Mesenchymal stem cell (in vitro differentiated cells and primary cell): ENCODE results near the gene ZBTB5.

Source experiments
- DNase-seq: peaks from one replicate; pipeline ENCODE4 v3.0.0-alpha.2; 2013
- H2AFZ ChIP-seq: one replicate; pipeline ENCODE4 v1.6.1; 2013; ENCODE audit warnings: low read depth, mild to moderate bottlenecking, control low read depth, inconsistent platforms, low read length, moderate library complexity
- H2AK5ac ChIP-seq: 2 replicates; pipeline ENCODE4 v1.6.1; 2013; ENCODE audit warnings: low read length, moderate library complexity, mild to moderate bottlenecking, inconsistent platforms; ENCODE audit not compliant: severe bottlenecking
- H2BK120ac ChIP-seq: one replicate; pipeline ENCODE4 v1.6.1; 2013; ENCODE audit warnings: low read depth, mild to moderate bottlenecking, inconsistent platforms, low read length, moderate library complexity
- H2BK12ac ChIP-seq, 2 experiments: one replicate each; pipeline ENCODE4 v1.6.1; 2013; ENCODE audit warnings: inconsistent platforms in 2 of 2, low read length in 2 of 2, mild to moderate bottlenecking in 2 of 2, moderate library complexity in 2 of 2, control low read depth in 1 of 2
- H2BK15ac ChIP-seq: one replicate; pipeline ENCODE4 v1.6.1; 2013; ENCODE audit warnings: mild to moderate bottlenecking, low read depth, inconsistent platforms; ENCODE audit not compliant: poor library complexity, severe bottlenecking
- H2BK5ac ChIP-seq: 2 replicates; pipeline ENCODE4 v1.6.1; 2013; ENCODE audit warnings: low read depth, mild to moderate bottlenecking, low read length, control low read depth, inconsistent platforms; ENCODE audit not compliant: poor library complexity, severe bottlenecking
- H3K14ac ChIP-seq, 2 experiments: one replicate each; pipeline ENCODE4 v1.6.1; 2013; ENCODE audit warnings: inconsistent platforms in 2 of 2, low read length in 2 of 2, control low read depth in 1 of 2, mild to moderate bottlenecking in 1 of 2, moderate library complexity in 1 of 2
- H3K18ac ChIP-seq, 2 experiments: one replicate each; pipeline ENCODE4 v1.6.1; 2013; ENCODE audit warnings: inconsistent platforms in 2 of 2, low read length in 2 of 2, control low read depth in 1 of 2, low read depth in 1 of 2, mild to moderate bottlenecking in 1 of 2
- H3K23ac ChIP-seq, 2 experiments: one replicate each; pipeline ENCODE4 v1.6.1; 2013; ENCODE audit warnings: inconsistent platforms in 2 of 2, low read length in 2 of 2, mild to moderate bottlenecking in 2 of 2, moderate library complexity in 2 of 2, control low read depth in 1 of 2
- H3K27ac ChIP-seq: 2 replicates; pipeline ENCODE4 v1.5.1; 2013; ENCODE audit warnings: mild to moderate bottlenecking, moderate library complexity, low read length, control low read depth, inconsistent platforms; ENCODE audit not compliant: poor library complexity, severe bottlenecking
- H3K27me3 ChIP-seq, 2 experiments: 2 replicates each; pipeline versions ENCODE4 v1.6.1 to v1.7.0; 2013; ENCODE audit warnings: low read length in 2 of 2, mild to moderate bottlenecking in 2 of 2, moderate library complexity in 2 of 2, control low read depth in 1 of 2, inconsistent platforms in 1 of 2; ENCODE audit not compliant: control insufficient read depth in 1 of 2, insufficient read depth in 1 of 2
- H3K36me3 ChIP-seq, 2 experiments: 2 replicates each; pipeline versions ENCODE4 v1.6.1 to v1.7.0; 2013; ENCODE audit warnings: low read length in 2 of 2, control low read depth in 1 of 2, inconsistent platforms in 1 of 2, low read depth in 1 of 2, mild to moderate bottlenecking in 1 of 2; ENCODE audit not compliant: insufficient read depth in 2 of 2, control insufficient read depth in 1 of 2
- H3K4ac ChIP-seq, 2 experiments: one replicate each; pipeline ENCODE4 v1.6.1; 2013; ENCODE audit warnings: inconsistent platforms in 2 of 2, low read length in 2 of 2, mild to moderate bottlenecking in 2 of 2, moderate library complexity in 2 of 2, control low read depth in 1 of 2, low read depth in 1 of 2
- H3K4me1 ChIP-seq: 2 replicates; pipeline ENCODE4 v1.6.1; 2013; ENCODE audit warnings: low read depth, low read length, control low read depth; ENCODE audit not compliant: control insufficient read depth, insufficient read depth
- H3K4me2 ChIP-seq: 2 replicates; pipeline ENCODE4 v1.6.1; 2013; ENCODE audit warnings: low read length, mild to moderate bottlenecking, inconsistent platforms; ENCODE audit not compliant: poor library complexity, severe bottlenecking
- H3K4me3 ChIP-seq, 2 experiments: 2 replicates each; pipeline versions ENCODE4 v1.5.1 to v1.7.0; 2013; ENCODE audit warnings: low read length in 2 of 2, mild to moderate bottlenecking in 2 of 2, control low read depth in 1 of 2, low read depth in 1 of 2; ENCODE audit not compliant: insufficient read depth in 1 of 2
- H3K79me1 ChIP-seq: replicated peaks from 2 replicates; pipeline ENCODE4 v1.6.1; 2013; ENCODE audit warnings: mild to moderate bottlenecking, control low read depth, low read length, inconsistent platforms; ENCODE audit not compliant: poor library complexity, severe bottlenecking
- H3K9ac ChIP-seq: 2 replicates; pipeline ENCODE4 v1.7.0; 2013; ENCODE audit warnings: mild to moderate bottlenecking, low read length, moderate library complexity
- H3K9me3 ChIP-seq: 2 replicates; pipeline ENCODE4 v1.7.0; 2013; ENCODE audit warnings: mild to moderate bottlenecking, low read length; ENCODE audit not compliant: control insufficient read depth
- H4K8ac ChIP-seq: one replicate; pipeline ENCODE4 v1.6.1; 2013; ENCODE audit warnings: inconsistent platforms, mild to moderate bottlenecking, low read length, moderate library complexity
- H4K91ac ChIP-seq: one replicate; pipeline ENCODE4 v1.6.1; 2013; ENCODE audit warnings: mild to moderate bottlenecking, low read length, inconsistent platforms
- WGBS: methylation state at CpG from one replicate; pipeline ENCODE4 v1.1.7; 2013; ENCODE audit warnings: mixed read lengths; 5-methylcytosine and 5-hydroxymethylcytosine counted together

Gene ZBTB5

GRCh38 chr9:37501957-37502596 is 36.8 kb upstream of the ZBTB5 start:
- Histone ChIP-seq H3K36me3 (peaks cover 47 to 85% of the 10 kb centered on the region in 2 experiments), H3K9ac (no peak overlapping the region), H2BK5ac (no peak overlapping the region), H3K14ac (no peak overlapping the region), H3K4me3 (no peak overlapping the region), H3K4ac (no peak overlapping the region), H3K18ac (no peak overlapping the region), H3K4me1 (no peaks in the 10 kb centered on the region), H4K91ac (no peak overlapping the region), H2AFZ (no peak overlapping the region), H3K27me3 (no peaks in the 10 kb centered on the region), H2AK5ac (no peak overlapping the region), H4K8ac (no peak overlapping the region), H3K4me2 (no peak overlapping the region), H2BK120ac (no peak overlapping the region), H3K9me3 (no peaks in the 10 kb centered on the region), H3K27ac (no peak overlapping the region), H3K79me1 (peaks cover 11% of the 10 kb centered on the region), H2BK15ac (no peak overlapping the region), H3K23ac (no peak overlapping the region), H2BK12ac (no peak overlapping the region)
- 70% methylated on average over 2 of the region's 2 CpGs for WGBS
- no peak for DNase-seq

DNA sequence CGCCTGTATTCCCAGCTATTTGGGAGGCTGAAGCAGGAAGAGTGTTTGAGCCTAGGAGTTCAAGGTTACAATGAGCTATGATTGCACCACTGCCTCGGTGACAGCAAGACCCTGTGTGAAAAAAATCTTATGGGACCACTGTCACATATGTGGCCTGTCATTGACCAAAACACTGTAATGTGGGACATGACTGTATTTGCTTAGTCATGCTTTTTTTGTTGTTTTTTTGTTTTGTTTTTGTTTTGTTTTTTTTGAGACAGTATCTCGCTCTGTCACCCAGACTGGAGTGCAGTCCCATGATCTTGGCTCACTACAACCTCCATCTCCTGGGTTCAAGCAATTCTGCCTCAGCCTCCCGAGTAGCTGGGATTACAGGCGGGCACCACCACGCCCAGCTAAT is 34.0 kb upstream of the ZBTB5 start:
- H3K14ac ChIP-seq: no peak overlapping the region
- H3K36me3 ChIP-seq: peaks cover 51 to 88% of the 10 kb centered on the region in 2 experiments

GRCh38 chr9:37498457-37498856 is 33.2 kb upstream of the ZBTB5 start:
- H2BK120ac ChIP-seq: no peak overlapping the region
- no peak overlapping the region for H3K23ac ChIP-seq
- no peak overlapping the region for H3K9ac ChIP-seq
- H3K36me3 ChIP-seq: peaks cover 55 to 88% of the 10 kb centered on the region in 2 experiments
- H3K27ac ChIP-seq: no peak overlapping the region
- no peak overlapping the region for H3K4me2 ChIP-seq
- DNase-seq: no peak
- no peak overlapping the region for H4K91ac ChIP-seq
- H3K27me3 ChIP-seq: no peaks in the 10 kb centered on the region
- no peak overlapping the region for H2BK5ac ChIP-seq
- no peak overlapping the region for H4K8ac ChIP-seq
- no peaks in the 10 kb centered on the region for H3K4me1 ChIP-seq
- 44% methylated on average over 3 of the region's 3 CpGs for WGBS
- H3K4me3 ChIP-seq: no peak overlapping the region
- H2BK12ac ChIP-seq: no peak overlapping the region
- H3K14ac ChIP-seq: no peak overlapping the region
- no peaks in the 10 kb centered on the region for H3K9me3 ChIP-seq
- no peak overlapping the region for H3K4ac ChIP-seq
- H3K79me1 ChIP-seq: peaks cover 19% of the 10 kb centered on the region
- no peak overlapping the region for H2AFZ ChIP-seq
- no peak overlapping the region for H2AK5ac ChIP-seq
- H3K18ac ChIP-seq: no peak overlapping the region
- no peak overlapping the region for H2BK15ac ChIP-seq

More for the DNA sequence above, 34.0 kb upstream of the ZBTB5 start:
- H2AFZ ChIP-seq: no peak overlapping the region
- H4K91ac ChIP-seq: no peak overlapping the region
- no peak overlapping the region for H4K8ac ChIP-seq
- no peaks in the 10 kb centered on the region for H3K9me3 ChIP-seq
- no peak overlapping the region for H2BK120ac ChIP-seq
- no peak overlapping the region for H2BK5ac ChIP-seq
- peaks cover 19% of the 10 kb centered on the region for H3K79me1 ChIP-seq
- H3K4me2 ChIP-seq: no peak overlapping the region
- H3K4me3 ChIP-seq: no peak overlapping the region
- no peak overlapping the region for H2BK12ac ChIP-seq
- no peak overlapping the region for H2BK15ac ChIP-seq
- DNase-seq: no peak
- 96% methylated on average over 5 of the region's 6 CpGs for WGBS
- no peaks in the 10 kb centered on the region for H3K27me3 ChIP-seq
- H3K27ac ChIP-seq: no peak overlapping the region
- no peak overlapping the region for H3K23ac ChIP-seq
- H3K9ac ChIP-seq: no peak overlapping the region
- H3K4ac ChIP-seq: no peak overlapping the region
- no peak overlapping the region for H2AK5ac ChIP-seq
- no peak overlapping the region for H3K18ac ChIP-seq
- H3K4me1 ChIP-seq: no peaks in the 10 kb centered on the region

- H4K8ac ChIP-seq: no peak overlapping the region
- H2BK5ac ChIP-seq: no peak overlapping the region
- H2BK15ac ChIP-seq: no peak overlapping the region
These were observed 32.1 kb upstream of the ZBTB5 start for GRCh38 chr9:37497320-37497719.

More at GRCh38 chr9:37497320-37497719, 32.1 kb upstream of the ZBTB5 start:
- Histone ChIP-seq H3K23ac (no peak overlapping the region), H3K27me3 (no peaks in the 10 kb centered on the region), H3K4me3 (no peak overlapping the region), H3K36me3 (peaks cover 50 to 88% of the 10 kb centered on the region in 2 experiments), H3K79me1 (peaks cover 21% of the 10 kb centered on the region), H3K4ac (no peak overlapping the region), H4K91ac (no peak overlapping the region), H2BK120ac (no peak overlapping the region), H2BK12ac (no peak overlapping the region), H2AFZ (no peak overlapping the region), H3K9me3 (no peaks in the 10 kb centered on the region), H3K4me1 (no peaks in the 10 kb centered on the region), H3K9ac (no peak overlapping the region), H3K14ac (no peak overlapping the region), H3K27ac (no peak overlapping the region), H2AK5ac (no peak overlapping the region), H3K18ac (no peak overlapping the region), H3K4me2 (no peak overlapping the region)
- no peak for DNase-seq
- WGBS: 98% methylated on average over 3 of the region's 3 CpGs
